ENCODE measurements around the gene RSKR. TPM values are rescaled to one million over a fixed set of nuclear protein-coding genes. Genes with fewer than 3 reads are reported as not detected.

The RSKR gene
- total and polyA plus RNA-seq, 2 of the 4 experiments (the other 2 are of a cell fraction) = 2.2 to 6.8 TPM

DNA sequence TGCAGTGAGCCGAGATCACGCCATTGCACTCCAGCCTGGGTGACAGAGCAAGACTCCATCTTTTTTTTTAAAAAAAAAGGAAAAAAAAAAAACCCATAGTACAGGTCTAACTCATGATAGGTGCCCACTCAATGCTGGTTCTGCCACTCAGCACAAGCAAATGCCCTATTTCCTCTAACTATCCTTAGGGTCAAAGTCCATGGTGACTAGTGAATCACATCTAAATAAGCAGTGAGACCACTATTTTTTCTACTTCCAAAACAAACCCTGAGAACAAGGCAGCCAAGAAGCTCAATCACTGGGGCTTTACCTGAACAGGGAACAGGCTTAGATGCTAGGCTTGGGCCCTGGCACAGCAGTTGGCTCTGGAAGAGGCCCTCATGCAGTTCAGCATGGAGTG is 27.6 kb upstream of the RSKR start:
- CTCF ChIA-PET = no interaction called here

More for the DNA sequence above, 27.6 kb upstream of the RSKR start:
- no peak overlapping the region for H3K23ac ChIP-seq (ENCODE audit: low read depth, low read length)
- POLR2A ChIA-PET (ENCODE audit: unreplicated experiment) = no interaction called here
- H3K27ac ChIP-seq (ENCODE audit: insufficient read depth, low read length) = no peak overlapping the region
- H3K36me3 ChIP-seq (ENCODE audit: control insufficient read depth, insufficient read depth, low read length) = peaks cover 46% of the 10 kb centered on the region
- no peak overlapping the region for H4K91ac ChIP-seq (ENCODE audit: insufficient read depth, low read depth, low read length)
- no peaks in the 10 kb centered on the region for H3K27me3 ChIP-seq (ENCODE audit: control insufficient read depth, insufficient read depth, low read length)
- no peak overlapping the region for H3K4me2 ChIP-seq (ENCODE audit: low read depth, low read length)
- peaks cover 33 to 64% of the 10 kb centered on the region in 2 experiments for H3K79me1 ChIP-seq (ENCODE audit: low read depth in 1 of 2, low read length in 2 of 2)
- no peaks in the 10 kb centered on the region for H3K9me3 ChIP-seq (ENCODE audit: control insufficient read depth, insufficient read depth, low read length)
- H3K14ac ChIP-seq (replicated peaks; ENCODE audit: low read depth, low read length) = no peak overlapping the region
- intact Hi-C loops (cut with micrococcal nuclease) (no loop called here), dilution Hi-C loops (cut with HindIII; ENCODE audit: low sequenced_read_pairs, unreplicated experiment) (no loop called here), in situ Hi-C loops (cut with MboI; ENCODE audit: low sequenced_read_pairs) (no loop called here)
- H3K4me1 ChIP-seq (ENCODE audit: control insufficient read depth, insufficient read depth, low read length) = peaks cover 2% of the 10 kb centered on the region; the same call in 1 of the 2 replicates
- H4K5ac ChIP-seq (ENCODE audit: low read depth, low read length) = no peak overlapping the region
- BruUV-seq (replicated peaks) = no TSS peak
- H3K9me1 ChIP-seq (ENCODE audit: insufficient read depth, low read length) = no peaks in the 10 kb centered on the region
- no peak overlapping the region for H2BK20ac ChIP-seq (ENCODE audit: low read depth, low read length)
- TF ChIP-seq POLR2A (IDR thresholded peaks at IDR 0.05; ENCODE audit: low read depth, low read length) = no peak
- no peak for TF ChIP-seq CTCF (conservative IDR thresholded peaks at IDR 0.05; ENCODE audit: low read depth, low read length)
- TF ChIP-seq, protein P1, sequence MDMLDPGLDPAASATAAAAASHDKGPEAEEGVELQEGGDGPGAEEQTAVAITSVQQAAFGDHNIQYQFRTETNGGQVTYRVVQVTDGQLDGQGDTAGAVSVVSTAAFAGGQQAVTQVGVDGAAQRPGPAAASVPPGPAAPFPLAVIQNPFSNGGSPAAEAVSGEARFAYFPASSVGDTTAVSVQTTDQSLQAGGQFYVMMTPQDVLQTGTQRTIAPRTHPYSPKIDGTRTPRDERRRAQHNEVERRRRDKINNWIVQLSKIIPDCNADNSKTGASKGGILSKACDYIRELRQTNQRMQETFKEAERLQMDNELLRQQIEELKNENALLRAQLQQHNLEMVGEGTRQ (IDR thresholded peaks at IDR 0.05; ENCODE audit: low read depth, low read length) = no peak
- TF ChIP-seq MAFK (IDR thresholded peaks at IDR 0.05; ENCODE audit: low read depth, low read length) = no peak
- no peak for TF ChIP-seq ELK1 (IDR thresholded peaks at IDR 0.05; ENCODE audit: borderline replicate concordance, low read depth, low read length)
- no peak for TF ChIP-seq CEBPB (IDR thresholded peaks at IDR 0.05; ENCODE audit: low read depth, low read length)
- no peak for TF ChIP-seq CHD1 (IDR thresholded peaks at IDR 0.05; ENCODE audit: low read depth, low read length)
- no peak for TF ChIP-seq BHLHE40 (IDR thresholded peaks at IDR 0.05; ENCODE audit: low read depth, low read length)
- no peak for TF ChIP-seq FOS (IDR thresholded peaks at IDR 0.05; ENCODE audit: low read depth, low read length)
- TF ChIP-seq MXI1 (IDR thresholded peaks at IDR 0.05; ENCODE audit: borderline replicate concordance, low read depth, low read length) = no peak
- no peak for TF ChIP-seq RCOR1 (IDR thresholded peaks at IDR 0.05; ENCODE audit: insufficient replicate concordance, low read length)
- TF ChIP-seq SMC3 (IDR thresholded peaks at IDR 0.05; ENCODE audit: low read depth, low read length) = no peak
- TF ChIP-seq RFX5 (IDR thresholded peaks at IDR 0.05; ENCODE audit: low read depth, low read length) = no peak
- TF ChIP-seq RAD21 (IDR thresholded peaks at IDR 0.05; ENCODE audit: low read length) = no peak
- no peak for TF ChIP-seq MAZ (IDR thresholded peaks at IDR 0.05; ENCODE audit: borderline replicate concordance, low read depth, low read length)
- WGBS, 2 experiments (ENCODE audit: extremely low coverage in 2 of 2, insufficient read length in 1 of 2) = no CpG with 5 or more reads among the region's 2 CpGs
- no peak for DNase-seq
- peaks cover 13% of the 10 kb centered on the region; the same call in 1 of the 2 replicates for H4K20me1 ChIP-seq (ENCODE audit: insufficient read depth, low read length)
- no peak overlapping the region for H3K56ac ChIP-seq (ENCODE audit: extremely low read depth, insufficient read depth, low read length)
- H2BK5ac ChIP-seq (ENCODE audit: low read depth, low read length, poor library complexity, severe bottlenecking) = no peak overlapping the region
- H2BK120ac ChIP-seq (ENCODE audit: low read depth, low read length) = no peak overlapping the region
- no peak overlapping the region for H3K4ac ChIP-seq (ENCODE audit: low read depth, low read length)
- no peak overlapping the region for H2AK9ac ChIP-seq (replicated peaks; ENCODE audit: low read depth, low read length, poor library complexity)
- ATAC-seq (ENCODE audit: low read depth) = no peak
- H3K4me3 ChIP-seq (ENCODE audit: insufficient read depth, low read depth, low read length) = no peak overlapping the region
- no peak overlapping the region for H3K18ac ChIP-seq (ENCODE audit: low read depth, low read length)
- H2BK15ac ChIP-seq (ENCODE audit: low read depth, low read length) = no peak overlapping the region
- H3K9ac ChIP-seq (ENCODE audit: low read depth, low read length) = no peak overlapping the region
- no peak overlapping the region for H4K8ac ChIP-seq (ENCODE audit: low read depth in 2 of 2, low read length in 2 of 2)
- H2AK5ac ChIP-seq (ENCODE audit: low read depth, low read length) = no peak overlapping the region
- H2AFZ ChIP-seq (replicated peaks; ENCODE audit: low read length, poor library complexity) = no peak overlapping the region
